Measurements from ENCODE around the gene GALNTL6. TPM values are rescaled to one million over a fixed set of nuclear protein-coding genes. Genes with fewer than 3 reads are reported as not detected.

The GALNTL6 gene
- total RNA-seq, 4 donors from 2014 or later, result 0.82 to 0.95 TPM; not detected in 2

DNA sequence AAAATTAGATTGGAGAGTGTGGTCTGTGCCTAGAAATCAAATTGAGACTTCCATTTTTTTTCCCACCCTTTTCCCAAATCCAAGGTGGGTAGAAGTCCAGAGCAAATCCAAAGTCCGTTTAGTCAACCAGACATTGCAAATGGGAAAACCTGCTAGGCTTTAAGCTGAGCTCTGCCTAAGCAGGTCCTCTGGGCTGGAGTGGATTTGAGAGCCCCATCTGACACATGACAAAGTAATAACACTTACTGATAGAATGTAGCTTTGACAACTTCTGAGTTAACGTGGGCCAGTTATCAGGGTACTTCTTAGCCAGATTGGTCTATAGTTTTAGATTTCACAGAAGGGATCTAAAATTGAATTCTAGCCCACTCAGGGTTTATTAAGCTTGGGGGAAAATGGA, 242.3 kb downstream of the GALNTL6 start:
- TF ChIP-seq POLR2A (IDR thresholded peaks at IDR 0.05) (no peak), CTCF (IDR thresholded peaks at IDR 0.05) (no peak), POLR2AphosphoS5 (IDR thresholded peaks at IDR 0.05) (no peak), EP300 (IDR thresholded peaks at IDR 0.05; ENCODE audit: low read depth) (no peak)
- 67 to 86% methylated on average over 2 of the region's 2 CpGs for WGBS, 2 donors (ENCODE audit: low coverage in 1 of 2)
- no peaks in the 10 kb centered on the region for H3K36me3 ChIP-seq
- H3K9me3 ChIP-seq, result no peaks in the 10 kb centered on the region
- intact Hi-C loops (cut with DNase I; ENCODE audit: low total_unique reads), result no loop called here
- no peak overlapping the region for H3K27ac ChIP-seq
- no peak overlapping the region for H3K4me3 ChIP-seq
- DNase-seq, result no peak
- H3K27me3 ChIP-seq, result no peaks in the 10 kb centered on the region
- H3K4me1 ChIP-seq, result no peaks in the 10 kb centered on the region
- in situ Hi-C loops (cut with MboI; ENCODE audit: low pct_ligation_motif_present in 1 of 4, low pct_unique_long_range_greater_than_20kb in 1 of 4, low sequenced_read_pairs in 3 of 4), result no loop called here

DNA sequence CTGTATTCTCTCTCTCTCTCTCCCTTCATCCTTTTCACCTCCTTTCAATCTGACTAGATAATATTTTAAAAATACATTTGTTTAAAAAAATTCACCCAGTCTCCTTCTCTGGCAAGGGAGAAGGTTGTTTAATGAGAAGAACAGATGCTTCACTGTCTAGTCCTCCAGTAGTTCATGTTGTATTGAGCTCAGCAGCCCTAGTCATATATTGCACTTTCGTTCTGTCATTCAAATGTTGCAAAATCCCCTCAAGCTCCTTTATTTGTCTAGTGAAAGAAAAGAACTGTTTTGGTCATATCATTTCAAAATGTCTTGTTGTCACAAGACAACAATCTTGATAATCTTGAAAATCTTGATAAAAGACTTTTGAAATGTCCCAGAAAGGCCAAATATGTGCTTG, 248.0 kb downstream of the GALNTL6 start:
- Histone ChIP-seq H3K9me3 (no peaks in the 10 kb centered on the region), H3K4me3 (no peak overlapping the region), H3K27me3 (no peaks in the 10 kb centered on the region), H3K27ac (no peak overlapping the region), H3K36me3 (no peaks in the 10 kb centered on the region), H3K4me1 (no peaks in the 10 kb centered on the region)
- intact Hi-C loops (cut with DNase I; ENCODE audit: low total_unique reads), result no loop called here
- no peak for DNase-seq
- in situ Hi-C loops (cut with MboI; ENCODE audit: low pct_ligation_motif_present in 1 of 4, low pct_unique_long_range_greater_than_20kb in 1 of 4, low sequenced_read_pairs in 3 of 4), result no loop called here
- WGBS, 2 donors (ENCODE audit: low coverage in 1 of 2), result 54 to 92% methylated on average over 1 of the region's 1 CpG
- TF ChIP-seq CTCF (IDR thresholded peaks at IDR 0.05) (no peak), POLR2A (IDR thresholded peaks at IDR 0.05) (no peak), EP300 (IDR thresholded peaks at IDR 0.05; ENCODE audit: low read depth) (no peak), POLR2AphosphoS5 (IDR thresholded peaks at IDR 0.05) (no peak)

GRCh38 chr4:172068506-172068905, 255.3 kb downstream of the GALNTL6 start:
- intact Hi-C loops (cut with DNase I; ENCODE audit: low total_unique reads), result no loop called here
- in situ Hi-C loops (cut with MboI; ENCODE audit: low pct_ligation_motif_present in 1 of 4, low pct_unique_long_range_greater_than_20kb in 1 of 4, low sequenced_read_pairs in 3 of 4), result no loop called here
- 52 to 66% methylated on average over 2 to 3 of the region's 3 CpGs for WGBS, 2 donors (ENCODE audit: low coverage in 1 of 2)

DNA sequence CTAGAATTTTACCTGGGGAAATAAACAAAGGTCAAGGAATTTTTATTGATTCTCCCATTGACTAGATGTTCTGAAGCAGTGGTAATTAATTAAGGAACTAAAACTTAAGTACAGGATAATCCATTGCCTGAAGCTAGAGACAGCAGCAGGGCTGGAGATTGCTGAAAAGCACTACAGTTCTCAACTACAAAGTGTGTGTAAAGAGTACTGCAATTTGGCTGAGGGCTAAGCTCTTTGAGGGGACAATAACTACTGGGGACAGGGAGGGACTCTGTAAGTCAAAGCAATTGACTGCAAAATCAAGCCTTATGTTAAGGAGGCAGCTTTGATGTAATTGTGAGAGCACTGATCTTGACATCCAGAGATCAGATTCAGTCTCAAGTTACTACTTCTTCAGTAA, 260.4 kb downstream of the GALNTL6 start:
- in situ Hi-C loops (cut with MboI; ENCODE audit: low pct_ligation_motif_present in 1 of 4, low pct_unique_long_range_greater_than_20kb in 1 of 4, low sequenced_read_pairs in 3 of 4), result no loop called here
- Histone ChIP-seq H3K4me3 (no peak overlapping the region), H3K36me3 (no peaks in the 10 kb centered on the region), H3K4me1 (no peaks in the 10 kb centered on the region), H3K27ac (no peak overlapping the region), H3K27me3 (no peaks in the 10 kb centered on the region), H3K9me3 (no peaks in the 10 kb centered on the region)
- intact Hi-C loops (cut with DNase I; ENCODE audit: low total_unique reads), result no loop called here
- DNase-seq, result no peak
- TF ChIP-seq CTCF (IDR thresholded peaks at IDR 0.05) (no peak), POLR2AphosphoS5 (IDR thresholded peaks at IDR 0.05) (no peak), EP300 (IDR thresholded peaks at IDR 0.05; ENCODE audit: low read depth) (no peak), POLR2A (IDR thresholded peaks at IDR 0.05) (no peak)

More at GRCh38 chr4:172068506-172068905, 255.3 kb downstream of the GALNTL6 start:
- H3K9me3 ChIP-seq, result no peaks in the 10 kb centered on the region
- TF ChIP-seq CTCF (IDR thresholded peaks at IDR 0.05) (no peak), POLR2AphosphoS5 (IDR thresholded peaks at IDR 0.05) (no peak), POLR2A (IDR thresholded peaks at IDR 0.05) (no peak), EP300 (IDR thresholded peaks at IDR 0.05; ENCODE audit: low read depth) (no peak)
- H3K36me3 ChIP-seq, result no peaks in the 10 kb centered on the region
- H3K27ac ChIP-seq, result no peak overlapping the region
- H3K4me1 ChIP-seq, result no peaks in the 10 kb centered on the region
- no peak overlapping the region for H3K4me3 ChIP-seq
- no peak for DNase-seq
- no peaks in the 10 kb centered on the region for H3K27me3 ChIP-seq
